Measurements from ENCODE around the gene DNAH10.

DNAH10 gene

DNA sequence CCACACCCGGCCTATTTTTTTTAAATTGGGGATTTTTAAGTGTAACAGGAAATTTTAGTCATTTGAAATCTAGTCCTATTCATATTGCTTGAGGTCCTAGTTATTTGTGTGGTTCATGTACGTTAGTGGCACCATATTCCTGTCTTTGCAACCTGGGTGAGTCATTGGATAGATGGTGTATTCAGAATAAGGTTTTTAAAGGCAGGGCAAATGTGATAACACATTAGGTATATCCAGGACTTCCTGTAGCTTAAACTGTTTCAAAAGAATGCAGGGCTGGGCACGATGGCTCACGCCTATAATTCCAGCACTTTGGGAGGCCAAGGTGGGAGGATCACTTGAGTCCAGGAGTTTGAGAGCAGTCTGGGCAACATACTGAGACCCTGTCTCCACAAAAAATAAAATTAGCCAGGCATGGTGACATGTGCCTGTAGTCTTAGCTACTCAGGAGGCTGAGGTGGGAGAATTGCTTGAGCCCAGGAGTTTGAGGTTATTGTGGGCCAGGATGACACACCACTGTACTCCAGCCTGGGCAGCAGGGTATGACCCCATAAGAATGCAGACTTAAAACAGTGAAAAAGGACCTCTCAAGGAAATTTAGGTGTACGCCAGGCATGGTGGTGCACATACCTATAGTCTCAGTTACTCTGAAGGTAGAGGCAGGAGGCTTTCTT, 41.8 kb upstream of the DNAH10 start:
- TF ChIP-seq, protein P1, sequence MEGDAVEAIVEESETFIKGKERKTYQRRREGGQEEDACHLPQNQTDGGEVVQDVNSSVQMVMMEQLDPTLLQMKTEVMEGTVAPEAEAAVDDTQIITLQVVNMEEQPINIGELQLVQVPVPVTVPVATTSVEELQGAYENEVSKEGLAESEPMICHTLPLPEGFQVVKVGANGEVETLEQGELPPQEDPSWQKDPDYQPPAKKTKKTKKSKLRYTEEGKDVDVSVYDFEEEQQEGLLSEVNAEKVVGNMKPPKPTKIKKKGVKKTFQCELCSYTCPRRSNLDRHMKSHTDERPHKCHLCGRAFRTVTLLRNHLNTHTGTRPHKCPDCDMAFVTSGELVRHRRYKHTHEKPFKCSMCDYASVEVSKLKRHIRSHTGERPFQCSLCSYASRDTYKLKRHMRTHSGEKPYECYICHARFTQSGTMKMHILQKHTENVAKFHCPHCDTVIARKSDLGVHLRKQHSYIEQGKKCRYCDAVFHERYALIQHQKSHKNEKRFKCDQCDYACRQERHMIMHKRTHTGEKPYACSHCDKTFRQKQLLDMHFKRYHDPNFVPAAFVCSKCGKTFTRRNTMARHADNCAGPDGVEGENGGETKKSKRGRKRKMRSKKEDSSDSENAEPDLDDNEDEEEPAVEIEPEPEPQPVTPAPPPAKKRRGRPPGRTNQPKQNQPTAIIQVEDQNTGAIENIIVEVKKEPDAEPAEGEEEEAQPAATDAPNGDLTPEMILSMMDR (conservative IDR thresholded peaks at IDR 0.05), result no peak
- TF ChIP-seq ZFX (IDR thresholded peaks at IDR 0.05), result no peak
- H3K27ac ChIP-seq, result no peak overlapping the region

DNA sequence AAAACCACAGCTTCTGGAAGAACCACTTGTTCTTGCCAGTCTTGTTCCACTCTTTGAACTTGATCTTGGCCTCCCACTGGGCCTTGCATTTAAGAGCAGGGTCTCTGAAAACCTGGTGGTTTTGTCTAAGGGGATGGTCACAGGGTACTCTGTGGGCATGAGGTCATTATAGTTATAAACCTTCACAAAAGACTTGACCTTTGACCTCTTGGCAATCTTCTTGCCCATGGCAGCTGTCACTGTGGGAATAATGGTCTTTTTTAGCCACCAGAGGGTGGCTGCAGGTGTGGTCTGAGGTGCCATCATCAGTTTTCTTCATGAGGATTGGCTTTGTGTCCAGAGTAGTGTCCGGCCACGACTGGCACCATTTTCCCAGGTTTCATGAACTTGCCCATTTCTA, 40.9 kb upstream of the DNAH10 start:
- no peak for TF ChIP-seq ZFX (IDR thresholded peaks at IDR 0.05)
- TF ChIP-seq, protein P1 (conservative IDR thresholded peaks at IDR 0.05), result no peak
- no peak overlapping the region for H3K27ac ChIP-seq

DNA sequence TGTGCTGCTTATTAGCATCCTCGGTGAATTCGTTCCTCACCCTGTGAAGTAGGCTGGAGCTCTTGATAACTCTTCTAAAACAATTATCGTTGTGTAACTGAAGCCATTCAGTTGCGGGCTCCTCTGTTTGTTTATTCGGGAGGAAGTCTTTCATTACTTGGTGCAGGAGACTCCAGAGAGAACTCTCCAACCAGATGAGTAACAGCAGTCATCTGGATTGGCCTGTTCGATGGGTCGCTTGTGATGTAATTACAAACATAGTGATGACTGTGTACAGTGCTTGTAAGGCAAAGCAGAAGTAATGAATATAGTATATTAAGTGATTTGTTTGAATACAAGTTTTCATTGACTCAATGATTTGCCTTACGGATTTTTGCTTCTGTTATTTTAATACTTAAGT, 39.1 kb upstream of the DNAH10 start:
- TF ChIP-seq ZFX (IDR thresholded peaks at IDR 0.05), result no peak
- TF ChIP-seq, protein P1 (conservative IDR thresholded peaks at IDR 0.05), result no peak
- no peak overlapping the region for H3K27ac ChIP-seq

DNA sequence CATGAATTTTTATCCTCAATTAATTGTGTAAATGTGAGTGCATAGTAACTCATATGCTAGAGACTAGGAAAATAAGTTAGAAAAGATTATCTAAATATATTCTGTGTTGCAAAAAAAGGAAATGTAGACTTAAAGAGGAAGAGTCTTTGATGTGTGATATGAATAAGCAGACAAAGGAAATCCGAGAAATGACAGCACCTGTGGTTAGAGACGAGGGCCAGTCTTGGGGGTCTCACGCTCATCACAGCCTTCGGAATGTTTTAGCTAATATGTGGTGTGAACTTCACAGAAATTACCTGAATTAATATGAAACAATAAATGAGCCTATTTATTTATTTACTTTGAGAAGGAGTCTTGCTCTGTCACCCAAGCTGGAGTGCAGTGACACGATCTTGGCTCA, 38.3 kb upstream of the DNAH10 start:
- no peak overlapping the region for H3K27ac ChIP-seq
- TF ChIP-seq ZFX (IDR thresholded peaks at IDR 0.05), result no peak
- TF ChIP-seq, protein P1 (conservative IDR thresholded peaks at IDR 0.05), result no peak

DNA sequence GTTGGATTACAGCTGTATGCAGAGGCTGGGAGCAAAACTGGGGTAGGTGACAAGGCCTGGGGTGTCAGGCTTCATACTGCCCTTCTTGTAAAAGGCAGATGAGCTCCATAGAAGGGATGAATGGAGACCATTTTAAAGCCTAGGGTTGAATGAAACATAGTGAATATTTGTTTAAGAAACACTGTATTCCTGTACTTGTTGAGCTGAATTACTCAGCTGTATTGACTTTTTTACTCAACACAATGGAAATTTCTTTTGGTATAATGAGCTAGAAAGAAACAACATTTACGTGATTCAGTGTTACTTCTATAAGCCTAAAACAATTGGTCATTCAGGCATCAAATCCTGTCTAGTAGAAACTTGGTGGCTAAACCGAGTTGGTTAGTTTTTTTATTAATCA, 35.9 kb upstream of the DNAH10 start:
- H3K27ac ChIP-seq, result no peak overlapping the region
- TF ChIP-seq ZFX (IDR thresholded peaks at IDR 0.05), result no peak
- TF ChIP-seq, protein P1 (conservative IDR thresholded peaks at IDR 0.05), result no peak

DNA sequence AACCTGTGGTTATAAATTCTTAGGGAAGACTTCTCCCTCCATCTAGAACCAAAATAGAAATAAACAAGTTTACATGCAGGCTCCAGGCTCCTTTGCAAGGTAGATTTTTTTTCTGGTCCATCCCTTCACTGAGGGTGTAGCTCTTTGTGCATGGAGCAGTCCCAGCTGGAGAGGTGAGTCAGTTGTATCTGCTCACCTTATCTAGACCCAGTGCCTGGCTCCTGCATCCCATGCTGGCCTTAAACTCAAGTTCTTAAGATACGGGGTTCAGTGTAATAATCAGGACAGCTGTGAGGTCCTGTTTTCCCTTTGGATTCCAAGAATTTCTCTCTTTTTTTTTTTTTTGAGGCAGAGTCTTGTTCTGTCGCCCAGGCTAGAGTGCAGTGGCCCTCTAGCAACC, 35.1 kb upstream of the DNAH10 start:
- H3K27ac ChIP-seq, result no peak overlapping the region
- TF ChIP-seq, protein P1 (conservative IDR thresholded peaks at IDR 0.05), result no peak
- TF ChIP-seq ZFX (IDR thresholded peaks at IDR 0.05), result no peak

DNA sequence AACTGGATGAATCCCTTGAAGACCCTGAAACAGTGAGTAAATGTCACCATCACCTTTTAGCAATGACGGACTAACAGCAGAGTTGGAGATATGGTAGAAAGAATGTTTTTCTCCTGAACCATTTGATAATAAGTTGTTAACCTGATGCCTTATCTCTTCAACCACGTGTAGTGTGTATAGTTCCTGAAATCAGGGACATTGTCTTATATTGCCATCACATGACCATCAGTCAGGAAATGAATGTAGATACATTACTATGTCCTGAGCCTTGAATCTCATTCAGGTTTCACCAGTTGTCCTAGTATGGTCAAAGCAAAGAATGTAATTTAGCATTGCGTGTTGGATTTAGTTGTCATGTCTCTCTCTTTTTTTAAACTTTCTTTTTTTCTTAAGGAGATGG, 34.2 kb upstream of the DNAH10 start:
- no peak overlapping the region for H3K27ac ChIP-seq
- TF ChIP-seq, protein P1 (conservative IDR thresholded peaks at IDR 0.05), result no peak
- no peak for TF ChIP-seq ZFX (IDR thresholded peaks at IDR 0.05)

Measured in C4-2B (cell line).